BJ (cell line): Measurements from ENCODE around the gene S100A8. TPM values are rescaled to one million over a fixed set of nuclear protein-coding genes. Genes with fewer than 3 reads are reported as not detected.

Experiments used
- CTCF ChIA-PET: fragments of 350-600 bp; formaldehyde crosslinking; extraction: SDS; loops from one replicate; lab custom pipeline; 2021; ENCODE audit warnings: antibody characterized with exemption, inconsistent platforms; lab: Yijun Ruan, JAX
- POLR2A ChIA-PET: fragments of 300-600 bp; sonication (Branson Sonifier 250); formaldehyde crosslinking; extraction: SDS; loops from one replicate; lab custom pipeline; 2021; ENCODE audit warnings: antibody characterized with exemption; lab: Charles Lee
- DNase-seq: peaks from one replicate; pipeline ENCODE4 v3.0.0-alpha.2; 2011; ENCODE audit warnings: low read depth
- H3K27me3 ChIP-seq: 2 replicates; pipeline ENCODE4 v1.6.0; 2011; ENCODE audit warnings: low read length; ENCODE audit not compliant: control insufficient read depth, insufficient read depth
- H3K36me3 ChIP-seq: 2 replicates; pipeline ENCODE4 v1.5.1; 2011; ENCODE audit warnings: low read length; ENCODE audit not compliant: control insufficient read depth, insufficient read depth
- H3K4me3 ChIP-seq: 2 replicates; pipeline ENCODE4 v1.5.1; 2011; ENCODE audit warnings: low read depth, mild to moderate bottlenecking, control low read depth, low read length
- polyA plus RNA-seq: library from polyadenylated mRNA; depleted of rRNA; stranded (reverse); fragments of >200 nt; gene quantifications from 2 replicates; pipeline ENCODE4 v1.2.3, GENCODE V29; 2011
- TF ChIP-seq, protein P1 (sequence below): IDR thresholded peaks from 2 replicates; pipeline ENCODE4 v1.5.1; 2011; ENCODE audit warnings: low read depth, mild to moderate bottlenecking, control low read depth, inconsistent platforms, low read length, moderate library complexity; ENCODE audit not compliant: insufficient read depth

Gene S100A8
- polyA plus RNA-seq, 1 experiment = not detected

DNA sequence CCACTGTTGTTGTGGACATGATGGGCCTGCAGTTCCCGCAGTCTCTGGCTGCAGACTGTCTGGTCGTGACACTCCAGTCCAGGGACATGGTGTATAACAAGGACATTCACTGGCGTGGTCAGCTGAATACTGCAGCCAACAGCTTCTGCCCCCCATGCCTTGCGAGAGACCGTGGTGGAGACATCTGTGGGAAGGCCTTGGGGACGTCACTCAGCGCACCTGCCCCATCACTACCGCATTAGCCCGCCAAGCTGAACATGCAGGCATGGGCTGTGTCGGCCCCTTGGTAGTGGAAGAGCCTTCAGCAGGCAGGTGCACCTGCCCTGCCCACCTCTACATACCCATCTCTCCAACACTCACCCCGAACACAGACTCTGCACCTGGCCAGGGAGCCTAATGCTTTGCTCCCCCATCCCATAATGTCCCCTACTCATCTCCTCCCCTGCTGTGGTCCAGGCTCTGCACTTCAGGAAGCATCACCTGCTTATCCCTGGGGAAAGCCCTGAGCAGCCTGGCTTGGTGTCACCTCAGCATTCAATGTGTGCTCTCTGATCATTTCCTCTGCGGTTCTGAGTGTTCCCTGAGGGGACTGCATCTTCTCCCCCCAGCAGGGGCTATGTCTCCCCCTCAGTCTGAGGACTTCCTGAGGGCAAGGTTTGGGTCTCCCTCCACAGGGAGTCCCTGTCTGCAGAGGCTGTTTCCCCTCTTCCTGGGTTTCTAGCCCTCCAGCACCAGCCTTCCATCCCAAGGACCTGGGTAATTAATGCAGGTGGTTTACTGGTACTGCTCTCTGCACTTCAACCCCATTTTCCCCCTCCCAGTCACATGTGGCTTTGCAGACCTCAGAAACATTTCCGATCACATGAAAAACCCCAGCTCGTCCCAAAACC, 45.4 kb downstream of the S100A8 start:
- no peak overlapping the region for H3K4me3 ChIP-seq
- DNase-seq = no peak
- TF ChIP-seq, protein P1, sequence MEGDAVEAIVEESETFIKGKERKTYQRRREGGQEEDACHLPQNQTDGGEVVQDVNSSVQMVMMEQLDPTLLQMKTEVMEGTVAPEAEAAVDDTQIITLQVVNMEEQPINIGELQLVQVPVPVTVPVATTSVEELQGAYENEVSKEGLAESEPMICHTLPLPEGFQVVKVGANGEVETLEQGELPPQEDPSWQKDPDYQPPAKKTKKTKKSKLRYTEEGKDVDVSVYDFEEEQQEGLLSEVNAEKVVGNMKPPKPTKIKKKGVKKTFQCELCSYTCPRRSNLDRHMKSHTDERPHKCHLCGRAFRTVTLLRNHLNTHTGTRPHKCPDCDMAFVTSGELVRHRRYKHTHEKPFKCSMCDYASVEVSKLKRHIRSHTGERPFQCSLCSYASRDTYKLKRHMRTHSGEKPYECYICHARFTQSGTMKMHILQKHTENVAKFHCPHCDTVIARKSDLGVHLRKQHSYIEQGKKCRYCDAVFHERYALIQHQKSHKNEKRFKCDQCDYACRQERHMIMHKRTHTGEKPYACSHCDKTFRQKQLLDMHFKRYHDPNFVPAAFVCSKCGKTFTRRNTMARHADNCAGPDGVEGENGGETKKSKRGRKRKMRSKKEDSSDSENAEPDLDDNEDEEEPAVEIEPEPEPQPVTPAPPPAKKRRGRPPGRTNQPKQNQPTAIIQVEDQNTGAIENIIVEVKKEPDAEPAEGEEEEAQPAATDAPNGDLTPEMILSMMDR = no peak
- H3K36me3 ChIP-seq = no peaks in the 10 kb centered on the region
- peaks cover 3% of the 10 kb centered on the region; the same call in 1 of the 2 replicates for H3K27me3 ChIP-seq
- ChIA-PET POLR2A (no interaction called here), CTCF (interaction anchor here (0.7 to 1.3 kb wide), 3 partner anchors 10 to 149 kb away, joined by 3 to 11 read pairs (median 3); no protein-coding TSS in a partner anchor)

DNA sequence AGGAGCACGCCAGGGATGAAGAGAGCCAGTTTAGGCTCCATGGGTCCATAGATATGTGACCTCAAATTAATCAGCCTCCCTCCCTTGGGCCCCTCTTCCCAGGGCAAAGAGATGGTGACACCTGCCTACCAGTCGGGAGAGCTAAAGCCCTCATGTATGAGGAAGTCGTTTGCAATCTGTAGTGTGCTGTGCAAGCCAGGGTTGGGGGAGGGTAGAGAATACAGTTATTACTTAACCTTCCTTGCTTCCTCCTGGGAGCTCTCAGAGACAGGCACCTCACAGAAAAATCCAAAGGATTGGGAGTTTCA, 46.2 kb downstream of the S100A8 start:
- CTCF ChIA-PET = interaction anchor here (1.3 kb wide), 1 partner anchor 150 kb away, joined by 11 read pairs; no protein-coding TSS in a partner anchor
- POLR2A ChIA-PET = no interaction called here
- H3K27me3 ChIP-seq = peaks cover 3% of the 10 kb centered on the region; the same call in 1 of the 2 replicates

DNA sequence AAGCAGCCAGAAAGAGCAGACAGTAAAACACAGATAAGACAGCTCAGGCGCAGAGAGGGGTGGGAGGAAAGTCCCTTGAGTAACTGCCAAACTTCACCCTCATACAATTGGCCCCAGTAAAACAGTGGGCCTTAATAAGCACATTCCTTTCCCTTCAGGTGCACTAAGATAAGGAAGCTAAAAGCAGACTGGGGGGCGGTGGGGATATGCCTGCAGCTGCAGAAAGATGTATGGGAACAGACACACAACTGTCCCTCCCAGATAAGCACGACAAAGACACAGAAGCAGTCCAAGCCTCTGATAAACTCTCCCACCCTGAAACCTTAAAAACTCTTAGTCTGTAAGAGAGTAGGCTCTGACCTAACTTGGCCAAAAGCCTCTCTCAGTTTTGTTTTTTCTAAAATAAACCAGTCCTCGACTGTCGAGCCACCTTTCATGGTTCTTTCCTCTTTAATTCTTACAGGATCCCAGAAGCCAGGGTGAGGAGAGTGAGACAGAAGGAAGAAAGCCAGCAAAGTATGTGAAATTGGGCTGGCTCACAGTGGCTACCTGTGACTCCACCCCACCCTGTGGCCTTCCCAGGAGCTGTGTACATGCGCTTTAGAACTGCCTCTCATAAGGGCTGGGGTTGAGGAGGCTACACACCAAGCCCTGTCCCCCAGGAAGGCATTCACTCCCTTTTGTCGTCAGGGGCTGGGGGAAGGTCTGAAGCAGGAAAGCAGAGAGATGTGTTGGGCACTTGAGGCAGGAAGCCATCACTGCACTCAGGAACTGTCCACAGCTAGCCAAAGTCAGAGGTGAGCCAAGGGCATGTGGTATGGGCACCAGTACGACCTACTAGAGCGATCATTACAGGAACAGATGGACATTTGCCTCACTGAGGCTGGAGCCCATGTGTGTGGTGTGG, 46.8 kb downstream of the S100A8 start:
- TF ChIP-seq, protein P1 = no peak
- no peak overlapping the region for H3K4me3 ChIP-seq
- no peak for DNase-seq
- CTCF ChIA-PET = interaction anchor here (1.2 to 2.8 kb wide), 3 partner anchors 9 to 150 kb away, joined by 4 to 15 read pairs (median 11); no protein-coding TSS in a partner anchor
- POLR2A ChIA-PET = no interaction called here
- H3K27me3 ChIP-seq = peaks cover 3% of the 10 kb centered on the region; the same call in 1 of the 2 replicates
- H3K36me3 ChIP-seq = no peaks in the 10 kb centered on the region

More for the DNA sequence above, 46.2 kb downstream of the S100A8 start:
- TF ChIP-seq, protein P1 = no peak
- DNase-seq = no peak
- H3K4me3 ChIP-seq = no peak overlapping the region
- no peaks in the 10 kb centered on the region for H3K36me3 ChIP-seq

DNA sequence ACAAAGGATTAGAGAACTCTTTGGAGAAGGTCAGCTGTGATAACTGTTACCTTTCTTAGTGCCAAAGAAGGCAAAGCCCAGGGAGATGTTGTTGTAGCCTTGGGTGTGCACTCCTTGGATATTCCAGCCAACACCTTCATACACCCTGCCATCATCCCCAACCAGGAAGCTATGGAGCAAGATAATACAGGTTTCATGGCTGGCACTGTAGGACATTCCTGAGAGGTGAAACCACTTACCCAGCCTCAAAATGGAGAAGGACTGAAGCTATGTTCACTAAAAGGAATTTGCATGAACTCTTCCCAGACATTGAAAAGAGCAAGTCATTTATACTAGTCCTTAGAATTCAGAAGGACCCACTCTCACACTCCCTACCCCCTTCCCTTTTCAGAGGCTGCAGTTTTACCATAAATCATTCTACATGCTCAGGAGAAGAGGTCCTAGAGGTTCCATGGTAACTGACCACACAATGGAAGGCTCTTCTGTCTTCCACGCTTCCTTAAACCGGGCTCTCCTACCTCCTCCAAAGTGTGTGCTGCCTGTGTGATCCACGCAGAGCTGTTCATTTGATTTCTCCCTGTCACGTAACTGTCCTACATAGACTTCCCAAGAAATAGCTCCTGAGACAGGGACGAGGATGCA, 47.7 kb downstream of the S100A8 start:
- ChIA-PET CTCF (interaction anchor here (1.2 to 2.8 kb wide), 3 partner anchors 10 to 151 kb away, joined by 3 to 15 read pairs (median 4); no protein-coding TSS in a partner anchor), POLR2A (no interaction called here)
- no peaks in the 10 kb centered on the region for H3K36me3 ChIP-seq
- H3K27me3 ChIP-seq = 0 out of 2 replicates have a peak, but pooled peaks cover 2% of the 10 kb centered on the region
- H3K4me3 ChIP-seq = no peak overlapping the region
- DNase-seq = no peak
- TF ChIP-seq, protein P1 = no peak
